ENCODE measurements around the gene KAT6B.
"Not testable (repeated sequence)": the region's sequence is repeated elsewhere in the genome, so short reads cannot be mapped to it uniquely, and the experiment has no call there.

Gene KAT6B

DNA sequence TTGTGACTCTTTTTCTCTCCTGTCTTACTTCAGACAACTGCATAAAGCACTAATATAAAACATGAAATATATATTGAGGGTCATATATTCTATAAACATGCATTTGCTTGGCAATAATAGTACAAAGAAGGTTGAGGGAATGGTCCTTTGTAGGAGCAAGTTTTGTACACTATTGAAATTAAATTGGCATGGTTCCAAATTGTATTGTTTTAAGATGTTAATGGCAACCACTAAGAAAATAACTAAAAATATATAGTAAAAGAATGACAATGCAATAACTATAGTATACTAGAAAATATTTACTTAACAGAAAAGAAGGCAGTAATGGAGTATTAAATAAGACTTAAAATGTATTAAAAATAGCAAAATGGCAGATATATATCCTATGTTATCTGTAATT is 33.7 kb upstream of the KAT6B start:
- CTCF ChIA-PET = no interaction called here
- H3K4me3 ChIP-seq (ENCODE audit: low read depth, low read length) = no peak overlapping the region
- no peak for TF ChIP-seq CTCF (IDR thresholded peaks at IDR 0.05; ENCODE audit: insufficient read depth, low read length, missing control alignments)
- DNase-seq (ENCODE audit: low read depth, low spot score) = no peak
- POLR2A ChIA-PET = no interaction called here

DNA sequence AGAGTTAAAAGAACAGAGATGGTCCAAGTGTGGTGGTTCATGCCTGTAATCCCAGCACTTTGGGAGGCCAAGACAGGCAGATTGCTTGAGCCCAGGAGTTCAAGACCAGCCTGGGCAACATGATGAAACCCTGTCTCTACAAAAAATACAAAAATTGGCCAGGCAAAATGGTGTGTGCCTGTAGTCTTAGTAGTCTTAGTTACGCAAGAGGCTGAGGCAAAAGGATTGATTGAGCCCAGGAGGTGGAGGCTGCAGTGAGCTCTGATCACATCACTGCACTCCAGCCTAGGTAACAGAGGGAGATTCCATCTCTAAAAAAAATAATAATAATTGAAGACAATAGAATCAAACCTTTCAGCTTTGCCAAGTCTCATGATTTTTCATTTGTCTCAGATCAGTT is 33.2 kb upstream of the KAT6B start:
- DNase-seq (ENCODE audit: low read depth, low spot score); H3K4me3 ChIP-seq (ENCODE audit: low read depth, low read length); POLR2A ChIA-PET; CTCF ChIA-PET: not testable (repeated sequence)

DNA sequence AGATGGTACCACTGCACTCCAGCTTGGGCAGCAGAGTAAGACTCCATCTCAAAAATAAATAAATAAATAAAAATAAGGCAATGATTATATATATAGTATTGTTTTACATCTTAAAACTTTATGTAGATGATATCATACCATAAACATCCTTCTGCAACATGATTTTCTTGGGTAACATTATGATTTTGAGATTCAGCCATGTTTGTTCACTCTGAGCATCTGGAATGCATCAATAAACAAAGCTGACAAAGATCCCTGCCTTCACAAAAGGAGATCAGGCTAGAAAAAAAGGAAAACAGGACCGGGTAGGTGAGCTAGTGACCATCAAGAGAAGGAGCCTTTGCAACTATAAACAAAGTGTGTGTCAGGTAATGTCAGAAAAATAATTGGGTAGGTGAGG is 31.9 kb upstream of the KAT6B start:
- no peak overlapping the region for H3K4me3 ChIP-seq (ENCODE audit: low read depth, low read length)
- ChIA-PET POLR2A (no interaction called here), CTCF (no interaction called here)
- TF ChIP-seq CTCF (IDR thresholded peaks at IDR 0.05; ENCODE audit: insufficient read depth, low read length, missing control alignments) = no peak
- DNase-seq (ENCODE audit: low read depth, low spot score) = no peak

DNA sequence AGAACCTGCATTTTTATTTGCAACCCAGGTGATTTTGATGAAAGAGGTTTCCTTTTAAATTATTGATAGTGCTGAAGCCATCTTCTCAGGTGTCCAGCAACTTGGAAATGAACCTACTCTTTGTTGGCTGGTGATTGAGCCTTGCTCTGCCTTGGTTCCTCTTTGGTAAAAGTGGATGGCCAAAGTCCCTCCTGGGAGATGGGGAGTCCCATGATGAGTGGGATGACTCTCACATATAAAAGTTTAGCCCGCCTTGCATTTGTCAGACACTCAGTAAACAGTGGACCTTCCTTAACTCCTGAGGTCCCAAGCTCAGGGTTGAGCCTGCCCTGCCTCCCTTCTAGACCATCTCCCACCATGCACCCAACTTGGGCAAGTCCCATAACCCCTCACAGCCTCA is 28.9 kb upstream of the KAT6B start:
- no peak for DNase-seq (ENCODE audit: low read depth, low spot score)
- POLR2A ChIA-PET = no interaction called here
- CTCF ChIA-PET = no interaction called here
- no peak overlapping the region for H3K4me3 ChIP-seq (ENCODE audit: low read depth, low read length)
- no peak for TF ChIP-seq CTCF (IDR thresholded peaks at IDR 0.05; ENCODE audit: insufficient read depth, low read length, missing control alignments)

DNA sequence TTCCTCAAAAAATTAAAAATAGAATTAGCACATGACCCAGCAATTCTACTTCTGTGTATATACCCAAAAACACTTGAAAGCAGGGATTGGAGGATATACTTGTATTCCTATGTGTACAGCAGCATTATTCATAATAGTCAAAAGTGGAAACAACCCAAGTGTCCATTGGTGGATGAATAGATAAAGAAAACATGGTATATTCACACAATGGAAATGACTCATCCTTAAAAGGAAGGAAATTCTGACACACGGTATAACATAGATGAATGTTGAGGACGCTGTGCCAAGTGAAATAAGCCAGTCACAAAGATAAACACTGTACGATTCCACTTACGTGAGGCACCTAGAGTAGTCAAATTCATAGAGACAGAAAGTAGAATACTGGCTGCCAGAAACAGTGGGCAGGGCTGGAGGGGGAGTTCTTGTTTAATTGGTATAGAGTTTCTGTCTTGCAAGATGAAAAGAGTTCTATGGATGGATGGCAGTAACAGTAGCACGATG is 26.6 kb upstream of the KAT6B start:
- H3K4me3 ChIP-seq (ENCODE audit: low read depth, low read length) = no peak overlapping the region
- DNase-seq (ENCODE audit: low read depth, low spot score) = peak; percentile 45
- TF ChIP-seq CTCF (IDR thresholded peaks at IDR 0.05; ENCODE audit: insufficient read depth, low read length, missing control alignments) = no peak
- POLR2A ChIA-PET = no interaction called here
- CTCF ChIA-PET = no interaction called here

- no peak for TF ChIP-seq CTCF (IDR thresholded peaks at IDR 0.05; ENCODE audit: insufficient read depth, low read length, missing control alignments)
- POLR2A ChIA-PET = no interaction called here
- no peak overlapping the region for H3K4me3 ChIP-seq (ENCODE audit: low read depth, low read length)
- DNase-seq (ENCODE audit: low read depth, low spot score) = no peak
- CTCF ChIA-PET = no interaction called here
Measured at GRCh38 chr10:74801447-74801846, 25.0 kb upstream of the KAT6B start.

GRCh38 chr10:74808501-74808900 is 17.9 kb upstream of the KAT6B start:
- ChIA-PET CTCF (no interaction called here), POLR2A (no interaction called here)
- no peak for DNase-seq (ENCODE audit: low read depth, low spot score)
- no peak for TF ChIP-seq CTCF (IDR thresholded peaks at IDR 0.05; ENCODE audit: insufficient read depth, low read length, missing control alignments)
- no peak overlapping the region for H3K4me3 ChIP-seq (ENCODE audit: low read depth, low read length)
